GM19193 (cell line): ENCODE measurements around the gene AKT3.

Source experiments
- POLR2A ChIP-seq: IDR thresholded peaks from 4 replicates; pipeline ENCODE4 v1.6.1; 2011; ENCODE audit not compliant: insufficient read depth, insufficient read length; ENCODE audit errors: extremely low read depth

The AKT3 gene

GRCh38 chr1:243850202-243850451 lies at the start of gene AKT3:
Gene AKT3 (minus strand): TSS chr1:243850243. CDS start chr1:243843170, 7,073 bp downstream.
- no peak for TF ChIP-seq POLR2A

GRCh38 chr1:243898278-243898677 lies 48.2 kb upstream of the AKT3 start:
- no peak for TF ChIP-seq POLR2A

GRCh38 chr1:243896313-243896712 lies 46.3 kb upstream of the AKT3 start:
- no peak for TF ChIP-seq POLR2A

- no peak for TF ChIP-seq POLR2A
Measured at GRCh38 chr1:243892456-243892855, 42.4 kb upstream of the AKT3 start.

- no peak for TF ChIP-seq POLR2A
Measured at GRCh38 chr1:243890576-243890975, 40.5 kb upstream of the AKT3 start.

- no peak for TF ChIP-seq POLR2A
Measured at GRCh38 chr1:243885806-243886205, 35.8 kb upstream of the AKT3 start.

GRCh38 chr1:243884603-243885002 lies 34.6 kb upstream of the AKT3 start:
- no peak for TF ChIP-seq POLR2A

GRCh38 chr1:243883551-243883950 lies 33.5 kb upstream of the AKT3 start:
- TF ChIP-seq POLR2A: no peak

GRCh38 chr1:243882276-243882675 lies 32.2 kb upstream of the AKT3 start:
- no peak for TF ChIP-seq POLR2A

GRCh38 chr1:243855616-243856318 lies 5.7 kb upstream of the AKT3 start:
- TF ChIP-seq POLR2A: no peak

- no peak for TF ChIP-seq POLR2A
Measured at GRCh38 chr1:243851765-243852164, 1.7 kb upstream of the AKT3 start.

GRCh38 chr1:243851257-243851756 lies 1.3 kb upstream of the AKT3 start:
- no peak for TF ChIP-seq POLR2A

- TF ChIP-seq POLR2A: peak; percentile 66
Measured at GRCh38 chr1:243850452-243851256, 611 bp upstream of the AKT3 start.

- no peak for TF ChIP-seq POLR2A
Measured at GRCh38 chr1:243849421-243850201, 432 bp downstream of the AKT3 start.

GRCh38 chr1:243848858-243849420 lies 1.1 kb downstream of the AKT3 start:
- no peak for TF ChIP-seq POLR2A
